ENCODE results near the gene FER1L5.

DNA sequence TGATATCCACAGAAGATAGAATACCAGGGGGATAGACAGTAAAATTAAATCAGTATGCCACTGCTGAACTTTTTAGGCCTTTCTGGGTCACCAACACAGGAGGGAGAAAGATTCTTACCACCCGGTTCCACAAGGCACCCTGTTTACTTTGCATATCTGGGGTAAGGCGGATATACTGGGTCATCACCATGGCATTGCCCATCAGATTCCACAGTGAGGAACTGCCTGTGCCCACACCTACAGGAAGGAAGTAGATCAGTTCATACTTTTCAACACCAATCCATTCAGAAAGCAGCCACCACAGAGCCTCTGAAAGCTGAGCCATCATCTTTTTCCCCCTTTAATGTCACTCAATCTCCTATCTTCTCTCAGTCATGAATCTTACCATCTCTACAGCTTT lies 95.3 kb downstream of the FER1L5 start:
- TF ChIP-seq, protein P1, sequence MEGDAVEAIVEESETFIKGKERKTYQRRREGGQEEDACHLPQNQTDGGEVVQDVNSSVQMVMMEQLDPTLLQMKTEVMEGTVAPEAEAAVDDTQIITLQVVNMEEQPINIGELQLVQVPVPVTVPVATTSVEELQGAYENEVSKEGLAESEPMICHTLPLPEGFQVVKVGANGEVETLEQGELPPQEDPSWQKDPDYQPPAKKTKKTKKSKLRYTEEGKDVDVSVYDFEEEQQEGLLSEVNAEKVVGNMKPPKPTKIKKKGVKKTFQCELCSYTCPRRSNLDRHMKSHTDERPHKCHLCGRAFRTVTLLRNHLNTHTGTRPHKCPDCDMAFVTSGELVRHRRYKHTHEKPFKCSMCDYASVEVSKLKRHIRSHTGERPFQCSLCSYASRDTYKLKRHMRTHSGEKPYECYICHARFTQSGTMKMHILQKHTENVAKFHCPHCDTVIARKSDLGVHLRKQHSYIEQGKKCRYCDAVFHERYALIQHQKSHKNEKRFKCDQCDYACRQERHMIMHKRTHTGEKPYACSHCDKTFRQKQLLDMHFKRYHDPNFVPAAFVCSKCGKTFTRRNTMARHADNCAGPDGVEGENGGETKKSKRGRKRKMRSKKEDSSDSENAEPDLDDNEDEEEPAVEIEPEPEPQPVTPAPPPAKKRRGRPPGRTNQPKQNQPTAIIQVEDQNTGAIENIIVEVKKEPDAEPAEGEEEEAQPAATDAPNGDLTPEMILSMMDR (IDR thresholded peaks at IDR 0.05; ENCODE audit: extremely low read depth in 1 of 2, insufficient read depth in 1 of 2, low read depth in 1 of 2, low read length in 2 of 2) = no peak
- TF ChIP-seq MYC (IDR thresholded peaks at IDR 0.05; ENCODE audit: low read depth, low read length) (no peak), POLR2AphosphoS5 (IDR thresholded peaks at IDR 0.05; ENCODE audit: insufficient read depth, low read depth, low read length) (no peak), GATA2 (IDR thresholded peaks at IDR 0.05; ENCODE audit: insufficient read depth, insufficient read length, low read depth, low read length) (no peak), POLR2A (IDR thresholded peaks at IDR 0.05; ENCODE audit: low read depth, low read length) (no peak), JUN (IDR thresholded peaks at IDR 0.05; ENCODE audit: borderline replicate concordance, insufficient read depth, insufficient read length, low read depth) (no peak), EZH2 (IDR thresholded peaks at IDR 0.05; ENCODE audit: borderline replicate concordance, low read depth, low read length, severe bottlenecking) (no peak)
- TF ChIP-seq, protein P2, sequence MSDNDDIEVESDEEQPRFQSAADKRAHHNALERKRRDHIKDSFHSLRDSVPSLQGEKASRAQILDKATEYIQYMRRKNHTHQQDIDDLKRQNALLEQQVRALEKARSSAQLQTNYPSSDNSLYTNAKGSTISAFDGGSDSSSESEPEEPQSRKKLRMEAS (IDR thresholded peaks at IDR 0.05; ENCODE audit: insufficient read depth, insufficient read length) = no peak

All from endothelial cell of umbilical vein (primary cell).